MM.1S (cell line): ENCODE data around the gene EPB41L2.

ENCODE experiments used
- DNase-seq: peaks from one replicate; pipeline ENCODE4 v3.0.0-alpha.2; 2015
- H2AFZ ChIP-seq: fragments of 300-600 bp; sonication (generic); 2 replicates; pipeline ENCODE4 v1.6.0; 2016; ENCODE audit warnings: antibody characterized with exemption, low read length
- H3F3A ChIP-seq: fragments of 300-600 bp; sonication (generic); 2 replicates; pipeline ENCODE4 v1.6.1; 2016; ENCODE audit warnings: mild to moderate bottlenecking, antibody characterized with exemption, low read length, moderate library complexity, mixed read lengths; ENCODE audit not compliant: insufficient read depth
- H3K27ac ChIP-seq: fragments of 300-600 bp; sonication (generic); 2 replicates; pipeline ENCODE4 v1.5.1; 2016; ENCODE audit warnings: mild to moderate bottlenecking, low read length
- H3K27me3 ChIP-seq: fragments of 300-600 bp; sonication (generic); replicated peaks from 2 replicates; pipeline ENCODE4 v1.6.0; 2016; ENCODE audit warnings: low read length; ENCODE audit not compliant: insufficient read depth
- H3K36me3 ChIP-seq: fragments of 300-600 bp; sonication (generic); replicated peaks from 2 replicates; pipeline ENCODE4 v1.6.1; 2016; ENCODE audit warnings: mild to moderate bottlenecking, low read length, mixed read lengths; ENCODE audit not compliant: insufficient read depth
- H3K4me1 ChIP-seq: fragments of 300-600 bp; sonication (generic); 2 replicates; pipeline ENCODE4 v1.6.1; 2016; ENCODE audit warnings: low read length, mixed read lengths
- H3K4me2 ChIP-seq: fragments of 300-600 bp; sonication (generic); 2 replicates; pipeline ENCODE4 v1.6.0; 2016; ENCODE audit warnings: low read depth, low read length
- H3K4me3 ChIP-seq: fragments of 300-600 bp; sonication (generic); 2 replicates; pipeline ENCODE4 v1.5.1; 2016; ENCODE audit warnings: low read length, mixed read lengths
- H3K79me2 ChIP-seq: fragments of 300-600 bp; sonication (generic); 2 replicates; pipeline ENCODE4 v1.6.1; 2016; ENCODE audit warnings: mixed run types, low read length, mixed read lengths
- H3K9ac ChIP-seq: fragments of 300-600 bp; sonication (generic); 2 replicates; pipeline ENCODE4 v1.6.1; 2016; ENCODE audit warnings: low read length, mixed read lengths
- H3K9me2 ChIP-seq: fragments of 300-600 bp; sonication (generic); replicated peaks from 2 replicates; pipeline ENCODE4 v1.6.1; 2016; ENCODE audit warnings: mild to moderate bottlenecking, low read length, mixed read lengths; ENCODE audit not compliant: insufficient read depth
- H3K9me3 ChIP-seq: fragments of 300-600 bp; sonication (generic); replicated peaks from 2 replicates; pipeline ENCODE4 v1.6.1; 2016; ENCODE audit warnings: mild to moderate bottlenecking, low read length, mixed read lengths; ENCODE audit not compliant: insufficient read depth
- H4K20me1 ChIP-seq: fragments of 300-600 bp; sonication (generic); 2 replicates; pipeline ENCODE4 v1.6.1; 2016; ENCODE audit warnings: mild to moderate bottlenecking, low read length, moderate library complexity, mixed read lengths; ENCODE audit not compliant: insufficient read depth
- EZH2 ChIP-seq: fragments of 300-600 bp; sonication (generic); optimal IDR thresholded peaks from 2 replicates; pipeline ENCODE3; 2017; ENCODE audit warnings: low read depth, mild to moderate bottlenecking, antibody characterized with exemption, low read length, mixed read lengths
- EZH2phosphoT487 ChIP-seq: fragments of 300-600 bp; sonication (generic); IDR thresholded peaks from 2 replicates; pipeline ENCODE4 v1.6.1; 2018; ENCODE audit warnings: antibody characterized with exemption, low read length
- TF ChIP-seq, protein P1 (sequence below): fragments of 300-600 bp; sonication (generic); IDR thresholded peaks from 2 replicates; pipeline ENCODE4 v1.5.1; 2016; ENCODE audit warnings: antibody characterized with exemption, low read length, mixed read lengths

Gene EPB41L2

DNA sequence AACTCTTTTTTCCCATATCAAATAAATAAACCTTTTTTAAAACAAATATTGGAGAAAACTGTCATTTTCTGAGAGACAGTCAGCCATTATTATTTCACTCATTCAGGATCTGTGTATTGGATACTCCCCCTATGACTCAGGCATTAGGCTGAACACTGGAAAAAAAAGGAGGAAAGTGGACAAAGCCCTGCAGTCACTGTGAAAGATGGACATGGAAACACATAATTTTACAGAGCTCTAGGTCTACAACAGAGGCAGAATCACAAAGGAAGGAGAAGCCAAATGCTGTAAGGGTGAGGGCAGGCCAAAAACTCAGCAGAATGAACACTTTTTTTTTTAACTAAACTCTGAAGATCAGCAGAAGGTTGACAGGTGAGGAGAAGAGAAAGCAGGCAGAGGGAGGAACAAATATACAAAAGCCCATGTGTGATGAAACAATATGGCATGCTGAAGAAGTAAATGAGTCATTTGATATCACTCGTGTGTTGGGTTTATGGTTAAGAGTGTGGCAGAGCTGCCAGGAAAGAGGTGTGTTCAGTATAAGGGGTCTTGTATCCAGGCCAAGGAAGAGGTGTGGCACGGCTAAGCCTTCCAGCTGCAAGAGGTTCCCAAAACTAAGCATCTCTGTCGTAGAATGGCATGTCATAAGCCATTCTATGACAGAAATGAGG is 39.1 kb downstream of the EPB41L2 start:
- Histone ChIP-seq H3K4me1 (no peaks in the 10 kb centered on the region), H3K9me2 (no peaks in the 10 kb centered on the region), H3K36me3 (no peaks in the 10 kb centered on the region), H3K4me3 (no peak overlapping the region), H3K4me2 (no peak overlapping the region), H3K79me2 (no peaks in the 10 kb centered on the region), H2AFZ (no peak overlapping the region), H3F3A (no peaks in the 10 kb centered on the region), H3K27ac (no peak overlapping the region), H3K27me3 (no peaks in the 10 kb centered on the region), H3K9me3 (no peaks in the 10 kb centered on the region), H3K9ac (no peak overlapping the region), H4K20me1 (no peaks in the 10 kb centered on the region)
- TF ChIP-seq, protein P1, sequence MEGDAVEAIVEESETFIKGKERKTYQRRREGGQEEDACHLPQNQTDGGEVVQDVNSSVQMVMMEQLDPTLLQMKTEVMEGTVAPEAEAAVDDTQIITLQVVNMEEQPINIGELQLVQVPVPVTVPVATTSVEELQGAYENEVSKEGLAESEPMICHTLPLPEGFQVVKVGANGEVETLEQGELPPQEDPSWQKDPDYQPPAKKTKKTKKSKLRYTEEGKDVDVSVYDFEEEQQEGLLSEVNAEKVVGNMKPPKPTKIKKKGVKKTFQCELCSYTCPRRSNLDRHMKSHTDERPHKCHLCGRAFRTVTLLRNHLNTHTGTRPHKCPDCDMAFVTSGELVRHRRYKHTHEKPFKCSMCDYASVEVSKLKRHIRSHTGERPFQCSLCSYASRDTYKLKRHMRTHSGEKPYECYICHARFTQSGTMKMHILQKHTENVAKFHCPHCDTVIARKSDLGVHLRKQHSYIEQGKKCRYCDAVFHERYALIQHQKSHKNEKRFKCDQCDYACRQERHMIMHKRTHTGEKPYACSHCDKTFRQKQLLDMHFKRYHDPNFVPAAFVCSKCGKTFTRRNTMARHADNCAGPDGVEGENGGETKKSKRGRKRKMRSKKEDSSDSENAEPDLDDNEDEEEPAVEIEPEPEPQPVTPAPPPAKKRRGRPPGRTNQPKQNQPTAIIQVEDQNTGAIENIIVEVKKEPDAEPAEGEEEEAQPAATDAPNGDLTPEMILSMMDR, result no peak
- TF ChIP-seq EZH2phosphoT487, result no peak
- TF ChIP-seq EZH2, result no peak
- DNase-seq, result no peak

DNA sequence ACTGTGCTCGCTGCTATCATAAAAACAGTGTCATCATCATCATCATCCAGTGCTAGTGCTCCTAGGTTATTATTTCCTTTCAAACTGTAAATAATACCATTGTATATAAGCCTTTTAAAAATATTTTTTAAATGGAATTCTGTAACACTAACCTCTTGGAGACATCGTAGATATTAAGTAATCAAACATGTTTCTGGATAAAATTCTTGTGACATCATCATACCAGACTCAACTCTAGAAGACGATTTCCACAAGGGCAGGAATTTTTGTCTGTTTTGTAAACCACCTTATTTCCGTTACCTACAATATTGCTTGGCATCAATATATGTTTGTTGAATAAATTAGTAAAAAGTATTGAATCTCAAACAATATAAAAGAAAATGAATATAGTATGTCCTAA is 40.4 kb downstream of the EPB41L2 start:
- Histone ChIP-seq H3K36me3 (no peaks in the 10 kb centered on the region), H3K9me3 (no peaks in the 10 kb centered on the region), H3K79me2 (no peaks in the 10 kb centered on the region), H3K9me2 (no peaks in the 10 kb centered on the region), H3K9ac (no peak overlapping the region), H2AFZ (no peak overlapping the region), H3K4me2 (no peak overlapping the region), H3K27ac (no peak overlapping the region), H3K4me3 (no peak overlapping the region), H3K4me1 (no peaks in the 10 kb centered on the region), H4K20me1 (no peaks in the 10 kb centered on the region), H3K27me3 (no peaks in the 10 kb centered on the region), H3F3A (no peaks in the 10 kb centered on the region)
- TF ChIP-seq EZH2, result no peak
- TF ChIP-seq EZH2phosphoT487, result no peak
- TF ChIP-seq, protein P1, result no peak
- no peak for DNase-seq

DNA sequence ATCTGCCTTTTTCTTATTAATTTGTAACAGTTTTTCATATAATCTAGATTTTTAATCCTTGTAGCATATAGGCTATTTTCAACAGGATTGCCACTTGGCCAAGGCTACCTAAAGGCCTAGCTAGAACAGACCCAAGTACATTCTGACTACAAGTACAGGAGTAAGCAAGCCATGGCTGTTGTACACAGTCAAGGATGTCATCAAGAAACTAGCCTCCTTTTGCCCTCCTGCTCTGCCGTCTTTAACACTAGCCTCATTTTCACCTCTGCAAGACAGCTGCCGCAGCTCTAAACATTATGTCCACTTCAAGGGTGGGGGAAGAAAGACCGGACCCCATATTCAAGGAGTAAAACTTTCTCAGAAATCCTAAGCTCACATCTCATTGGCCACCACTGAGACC is 45.1 kb downstream of the EPB41L2 start:
- Histone ChIP-seq H3K79me2 (0 out of 2 replicates have a peak, but pooled peaks cover 4% of the 10 kb centered on the region), H3K27me3 (no peaks in the 10 kb centered on the region), H3K27ac (no peak overlapping the region), H3K4me2 (no peak overlapping the region), H2AFZ (no peak overlapping the region), H3K36me3 (no peaks in the 10 kb centered on the region), H3K4me1 (no peaks in the 10 kb centered on the region), H3F3A (no peaks in the 10 kb centered on the region), H3K9me2 (no peaks in the 10 kb centered on the region), H3K9me3 (no peaks in the 10 kb centered on the region), H4K20me1 (no peaks in the 10 kb centered on the region), H3K9ac (no peak overlapping the region), H3K4me3 (no peak overlapping the region)
- TF ChIP-seq EZH2phosphoT487 (no peak), EZH2 (no peak)
- TF ChIP-seq, protein P1, result no peak
- no peak for DNase-seq
